Activated CD4-positive, alpha-beta T cell treated with anti-CD3 and anti-CD28 coated beads for 4 hours (primary cell): Measurements from ENCODE around the gene IAH1.
"Not testable (repeated sequence)": the region's sequence is repeated elsewhere in the genome, so short reads cannot be mapped to it uniquely, and the experiment has no call there.

Experiments used
- DNase-seq, 2 donors: peaks; one replicate each; pipeline ENCODE4 v3.0.0-alpha.2; 2020

IAH1 gene

DNA sequence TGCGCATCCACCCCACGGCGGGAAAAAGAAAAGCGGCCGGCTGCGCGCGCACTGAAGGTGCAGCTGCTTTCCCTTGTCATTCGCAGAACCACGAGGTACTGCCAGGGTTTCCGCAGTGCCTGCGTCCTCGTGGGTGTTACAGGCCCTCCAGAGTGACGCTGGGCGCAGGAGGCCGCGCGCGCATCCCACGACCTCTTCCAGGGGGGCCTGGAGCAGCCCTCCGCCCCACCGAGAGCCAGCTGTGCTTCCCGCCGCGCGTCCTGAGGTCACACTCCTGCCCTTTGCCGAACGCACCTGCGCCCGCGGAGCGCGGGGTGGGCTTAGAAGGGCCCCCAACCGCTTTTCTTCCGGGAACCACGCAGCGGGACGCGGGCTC, 378 bp upstream of the IAH1 start:
- peak; percentile 69 to 73 for DNase-seq

DNA sequence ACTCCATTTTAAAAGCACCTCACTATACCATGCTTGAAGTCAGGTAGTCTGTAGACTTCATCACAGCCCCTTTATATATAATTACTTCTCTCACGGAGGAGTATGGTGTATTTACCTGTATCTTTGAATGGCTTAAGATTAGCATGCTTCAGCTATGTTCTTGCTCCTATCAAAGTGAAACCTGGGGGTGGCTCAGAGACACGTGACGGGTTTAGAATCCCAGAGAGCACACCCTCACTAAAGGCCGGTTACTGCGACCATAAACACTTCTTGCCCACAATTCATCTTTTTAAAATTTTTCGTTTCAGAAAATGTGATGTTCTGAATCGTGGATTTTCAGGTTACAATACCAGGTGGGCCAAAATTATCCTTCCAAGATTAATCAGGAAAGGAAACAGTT, 3.6 kb downstream of the IAH1 start:
- DNase-seq: no peak

DNA sequence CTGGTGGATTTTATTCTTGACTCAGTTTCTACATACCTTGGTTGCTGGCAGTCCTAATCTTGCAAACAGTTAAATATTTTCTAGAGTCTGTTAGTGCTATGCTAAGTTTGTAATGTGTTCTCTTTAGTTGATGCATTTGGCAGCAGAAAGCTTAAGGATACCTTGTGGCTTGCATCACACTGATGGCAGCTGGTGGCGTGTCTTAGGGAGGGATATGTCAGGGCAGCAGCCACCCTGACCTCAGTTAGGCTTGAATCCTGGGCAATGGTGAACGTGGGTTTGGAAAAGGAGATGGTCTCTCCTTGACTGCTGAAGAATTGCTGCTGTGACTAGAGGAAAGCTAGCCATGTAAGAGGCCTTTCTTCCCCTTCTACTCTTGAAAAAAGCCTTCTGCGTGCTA, 4.2 kb downstream of the IAH1 start:
- DNase-seq: no peak

DNA sequence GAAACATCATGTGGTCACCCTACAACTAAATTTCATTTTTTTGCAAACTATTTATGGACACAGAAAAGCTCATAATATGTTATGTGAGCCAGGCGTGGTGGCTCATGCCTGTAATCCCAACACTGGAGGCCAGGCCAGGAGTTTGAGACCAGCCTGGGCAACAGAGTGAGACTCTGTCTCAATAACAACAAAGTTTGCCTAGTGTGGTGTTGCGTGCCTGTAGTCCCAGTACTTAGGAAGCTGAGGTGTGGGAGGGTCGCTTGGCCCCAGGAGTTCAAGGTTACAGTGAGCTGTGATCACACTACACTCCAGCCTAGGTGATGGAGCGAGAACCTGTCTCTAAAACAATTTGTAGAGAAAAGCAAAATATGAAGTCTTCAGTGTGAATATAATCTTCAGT, 5.8 kb downstream of the IAH1 start:
- no peak for DNase-seq

DNA sequence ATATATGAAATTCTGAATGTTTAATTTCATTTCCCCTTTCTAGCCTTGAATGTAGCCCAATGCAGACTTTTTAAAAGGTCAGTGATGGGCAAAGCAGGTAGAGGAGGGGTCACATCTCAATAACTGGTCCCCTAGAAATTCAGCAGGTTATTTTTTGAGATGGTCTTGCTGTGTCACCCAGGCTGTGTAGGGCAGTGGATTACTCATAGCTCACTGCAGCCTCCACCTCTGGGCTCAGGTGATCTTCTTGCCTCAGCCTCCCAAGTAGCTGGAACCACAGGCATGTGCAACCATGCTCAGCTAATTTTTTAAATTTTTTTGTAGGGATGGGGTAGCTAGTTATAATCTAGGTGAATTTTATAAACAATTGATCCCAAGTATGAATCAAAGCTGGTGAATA, 8.8 kb downstream of the IAH1 start:
- DNase-seq: no peak

DNA sequence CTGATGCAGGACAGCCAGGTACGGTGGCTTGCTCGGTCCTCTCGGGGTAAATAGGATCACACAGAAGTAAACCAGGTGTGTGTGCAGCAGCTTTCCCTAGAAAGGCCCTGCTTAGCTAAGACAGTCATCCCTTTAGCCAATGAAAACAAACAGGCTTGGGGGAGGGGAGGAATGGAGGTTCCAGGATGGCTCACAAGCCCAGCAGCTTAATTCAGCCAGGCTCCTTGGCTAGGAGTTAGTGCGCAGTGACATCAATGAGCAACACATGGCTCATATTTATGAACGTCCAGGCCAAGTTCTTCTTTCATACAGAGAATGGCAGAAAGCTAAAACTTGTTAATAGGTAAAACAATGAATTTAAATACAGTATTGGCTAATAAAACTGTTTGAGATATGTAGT, 10.2 kb downstream of the IAH1 start:
- DNase-seq: no peak

DNA sequence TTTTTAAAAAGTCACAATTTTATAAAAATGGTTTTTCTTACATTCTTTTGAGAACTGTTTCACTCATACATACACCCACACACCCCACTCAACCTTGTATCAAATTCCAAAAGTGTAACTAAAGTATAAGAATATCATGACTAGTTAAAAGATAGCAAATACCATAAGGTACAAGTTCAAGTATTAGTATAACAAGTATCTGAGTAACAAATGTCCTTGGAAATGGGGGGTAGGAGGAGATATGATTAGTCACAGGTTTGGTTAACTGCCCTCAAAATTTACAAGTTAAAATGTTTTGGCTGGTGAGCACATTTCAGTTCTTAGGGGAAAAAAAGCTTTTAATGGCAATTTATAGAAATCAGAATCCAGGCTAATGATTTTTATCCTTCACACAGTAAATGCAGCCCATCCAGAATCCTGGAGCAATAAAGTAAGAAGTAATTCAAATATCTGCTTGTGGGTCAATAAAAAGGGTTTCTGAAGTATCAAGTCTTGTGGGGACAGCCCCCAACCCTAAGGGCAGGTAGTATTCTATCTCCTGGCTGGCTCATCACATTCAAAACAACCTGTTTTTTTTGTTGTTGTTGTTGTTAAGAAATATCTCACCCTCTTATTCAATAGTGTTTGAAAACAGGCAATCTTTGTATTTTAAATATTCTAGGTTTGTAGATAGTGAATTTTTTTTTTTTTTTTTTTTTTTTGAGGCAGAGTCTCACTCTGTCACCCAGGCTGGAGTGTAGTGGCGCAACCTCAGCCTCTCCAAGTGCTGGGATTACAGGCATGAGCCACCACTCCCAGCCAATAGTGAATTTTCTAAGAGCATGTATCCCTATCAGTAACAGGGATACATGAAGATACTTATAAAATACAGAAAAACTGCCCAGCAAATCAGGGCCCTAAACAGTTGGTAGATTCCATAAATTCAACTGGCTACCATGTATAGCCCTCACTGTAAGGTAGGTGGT, 14.5 kb downstream of the IAH1 start:
- DNase-seq: no peak

DNA sequence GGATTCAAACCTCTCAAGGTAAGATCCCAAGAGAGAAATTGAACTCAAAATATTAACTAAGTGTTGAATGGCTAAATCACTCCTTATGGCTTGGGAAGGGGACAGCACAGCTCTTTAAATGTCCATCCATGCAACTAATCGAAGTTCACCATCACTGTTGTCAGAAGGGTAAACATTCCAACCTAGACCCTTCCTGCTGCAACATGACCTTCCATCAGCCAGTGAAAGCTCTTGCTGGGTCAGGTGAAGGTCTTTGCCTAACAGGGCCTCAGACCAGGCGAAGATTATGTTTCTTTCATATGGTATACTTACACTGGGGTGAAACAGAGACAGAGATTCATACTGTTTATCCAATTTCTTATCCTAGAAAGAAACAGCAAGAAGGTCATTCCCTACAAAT, 16.4 kb downstream of the IAH1 start:
- DNase-seq: no peak

DNA sequence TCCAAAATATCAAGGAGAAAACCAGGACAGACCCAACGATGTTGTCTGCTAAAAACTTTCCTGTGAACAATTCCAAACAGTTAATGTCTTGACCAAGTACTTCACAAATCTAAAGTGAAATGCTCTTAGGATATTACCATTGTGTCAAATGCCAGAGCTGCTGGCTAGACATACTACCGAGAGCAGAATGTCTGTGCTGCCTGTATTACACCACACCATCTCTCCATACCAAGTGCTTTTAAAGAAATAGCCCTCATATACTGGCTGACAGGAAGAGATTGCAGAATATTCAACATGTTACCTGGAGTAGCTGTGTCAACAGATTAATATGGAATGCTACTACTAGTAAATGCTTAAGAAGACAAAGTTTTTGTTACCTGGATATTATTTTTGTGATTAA, 18.6 kb downstream of the IAH1 start:
- DNase-seq: no peak

DNA sequence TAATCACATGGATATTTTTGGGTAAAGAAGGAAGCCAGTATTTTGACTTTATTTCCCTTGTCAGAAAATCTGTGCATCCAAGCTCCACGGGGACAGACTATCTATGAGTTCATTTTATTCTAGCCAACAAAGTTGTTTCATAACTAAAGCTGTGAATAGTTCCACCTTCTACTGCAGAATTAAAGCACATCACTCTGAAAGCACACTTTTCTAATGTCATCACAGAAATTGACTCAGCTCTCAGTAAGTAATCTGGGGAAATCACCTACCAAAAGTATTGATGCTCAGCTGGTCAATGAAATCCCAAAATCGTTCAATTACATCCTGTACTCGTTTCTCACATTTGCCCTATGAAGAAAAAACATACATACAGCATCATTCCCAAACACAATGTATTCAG, 19.1 kb downstream of the IAH1 start:
- DNase-seq: no peak

DNA sequence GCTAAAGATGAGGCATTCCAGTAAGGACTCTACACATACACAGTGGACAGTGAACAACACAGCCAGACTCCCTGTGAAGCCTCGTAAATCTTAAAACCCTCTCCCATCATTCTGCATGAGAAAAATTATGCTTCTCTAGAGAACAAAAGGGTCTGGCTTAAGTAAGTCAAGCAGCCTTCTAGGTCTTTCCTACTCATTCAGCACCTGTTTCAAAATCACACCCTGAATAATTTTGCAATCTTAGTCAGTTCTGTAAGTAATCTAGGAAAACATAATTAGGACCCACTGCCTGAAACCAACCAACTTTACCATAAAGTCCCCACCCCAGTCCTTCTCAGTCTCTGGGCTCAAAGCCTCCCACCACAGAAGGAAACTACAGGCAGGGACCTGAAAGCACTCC, 19.7 kb downstream of the IAH1 start:
- DNase-seq: no peak

DNA sequence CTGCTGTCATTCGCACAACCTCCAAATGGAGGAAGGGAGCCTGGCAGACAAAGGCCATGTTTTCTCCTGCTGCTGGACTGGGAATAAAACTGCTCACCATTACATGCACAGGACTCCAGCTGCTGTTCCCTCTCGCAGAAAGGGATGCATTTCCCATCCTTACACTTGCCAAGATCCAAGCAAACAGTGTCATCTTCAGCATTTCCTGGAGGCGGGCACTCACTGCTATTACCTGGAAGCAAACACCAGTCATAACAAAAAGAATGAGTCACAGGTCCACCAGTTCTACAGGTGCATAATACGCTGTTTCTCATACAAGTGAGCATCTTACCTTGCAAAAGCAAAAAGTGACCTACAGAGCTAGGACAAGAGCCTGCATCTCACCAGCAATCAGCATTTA, 22.7 kb downstream of the IAH1 start:
- DNase-seq: peak in 1 of 2 donors; percentile 18

DNA sequence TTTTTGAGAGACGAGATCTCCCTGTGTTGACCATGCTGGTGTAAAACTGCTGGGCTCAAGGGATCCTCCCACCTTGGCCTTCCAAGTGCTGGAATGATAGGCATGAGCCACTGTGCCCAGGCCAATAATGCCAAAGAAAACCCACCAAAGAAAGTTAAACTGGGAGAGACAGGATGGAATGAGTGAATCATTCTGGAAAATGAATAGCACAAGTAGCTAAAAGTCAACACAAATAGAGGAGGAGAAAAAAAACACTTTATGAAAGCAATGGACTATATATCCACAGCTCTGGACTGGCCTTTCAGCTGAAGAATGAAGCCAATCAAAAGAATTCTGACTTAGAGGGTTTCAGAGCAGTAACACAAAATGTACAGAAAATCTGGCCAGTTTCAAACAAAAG, 23.9 kb downstream of the IAH1 start:
- no peak for DNase-seq

DNA sequence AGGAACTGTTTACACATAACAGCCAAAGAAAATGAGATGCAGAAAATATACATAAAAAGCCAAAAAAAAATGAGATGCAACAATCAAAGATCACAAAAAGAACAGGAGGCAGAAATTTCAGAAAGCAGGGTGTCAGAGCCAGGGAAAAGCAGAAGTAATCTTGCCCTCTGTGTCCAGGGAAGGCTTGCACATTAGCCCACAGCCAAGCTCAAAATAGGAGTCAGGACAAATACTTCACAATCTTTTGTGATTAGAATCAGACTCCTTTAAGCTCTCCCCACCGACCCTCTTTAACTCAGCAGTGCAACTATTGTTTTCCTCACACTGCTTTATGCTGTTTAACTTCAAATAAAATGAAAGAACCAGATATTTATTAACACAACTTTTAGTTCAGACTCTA, 34.6 kb downstream of the IAH1 start:
- DNase-seq: no peak

DNA sequence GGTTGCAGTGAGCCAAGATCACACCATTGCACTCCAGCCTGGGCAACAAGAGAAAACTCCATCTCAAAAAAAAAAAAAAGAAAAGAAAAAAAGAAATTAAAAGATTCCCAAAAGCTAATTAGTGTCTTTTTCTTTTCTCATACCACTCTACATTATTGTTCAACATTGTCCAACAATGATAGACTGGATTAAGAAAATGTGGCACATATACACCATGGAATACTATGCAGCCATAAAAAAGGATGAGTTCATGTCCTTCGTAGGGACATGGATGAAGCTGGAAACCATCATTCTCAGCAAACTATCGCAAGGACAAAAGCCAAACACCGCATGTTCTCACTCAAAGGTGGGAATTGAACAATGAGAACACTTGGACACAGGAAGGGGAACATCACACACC, 39.6 kb downstream of the IAH1 start:
- DNase-seq: not testable (repeated sequence)

DNA sequence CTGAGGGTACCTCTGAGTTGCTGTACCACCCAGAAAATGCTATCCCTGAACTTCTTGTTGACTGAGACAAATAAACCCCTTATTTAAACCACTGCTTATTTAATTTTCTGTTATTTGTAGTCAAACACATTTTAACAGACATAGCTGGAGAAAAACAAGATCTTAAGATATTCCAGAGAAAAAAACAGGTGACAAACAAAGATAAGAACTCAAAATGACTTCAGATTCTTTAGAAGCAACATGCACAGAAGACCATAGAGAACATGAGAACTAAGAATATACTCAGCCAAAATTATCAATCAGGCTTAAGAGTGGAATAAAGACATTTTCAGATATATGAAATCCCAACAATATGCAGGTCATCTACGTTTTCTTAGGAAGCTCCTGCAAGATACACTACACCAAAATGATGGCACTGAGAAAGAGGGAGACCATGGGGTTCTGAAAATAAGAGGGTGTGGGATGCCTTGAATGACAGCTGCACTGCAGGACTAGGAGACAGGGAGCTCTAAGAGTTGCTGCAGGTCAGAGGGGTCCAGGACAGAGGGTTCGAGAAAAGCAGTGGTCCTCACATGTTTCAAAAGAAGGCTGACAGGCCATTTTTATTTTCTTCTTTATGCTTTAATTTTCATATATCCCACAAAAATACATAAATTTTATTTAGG, 42.9 kb downstream of the IAH1 start:
- DNase-seq: no peak

DNA sequence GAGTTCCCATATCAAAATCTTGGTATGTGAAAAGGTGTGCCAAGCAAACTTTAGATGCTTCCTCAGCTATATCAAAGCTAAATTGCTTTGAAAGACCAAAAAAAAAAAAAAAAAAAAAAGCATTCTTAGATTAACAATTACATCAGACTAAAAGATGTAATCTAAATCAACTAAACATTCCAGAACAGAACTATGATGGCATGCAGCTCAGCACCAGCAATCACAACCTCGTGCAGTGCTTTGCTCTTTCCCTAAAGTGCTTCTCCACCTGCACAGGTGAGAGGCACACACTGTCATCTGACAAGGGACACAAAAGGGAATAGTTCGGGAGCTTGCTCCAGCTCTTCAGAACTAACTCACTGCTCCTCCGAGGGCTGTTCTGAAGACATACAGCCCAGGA, 43.8 kb downstream of the IAH1 start:
- no peak for DNase-seq

DNA sequence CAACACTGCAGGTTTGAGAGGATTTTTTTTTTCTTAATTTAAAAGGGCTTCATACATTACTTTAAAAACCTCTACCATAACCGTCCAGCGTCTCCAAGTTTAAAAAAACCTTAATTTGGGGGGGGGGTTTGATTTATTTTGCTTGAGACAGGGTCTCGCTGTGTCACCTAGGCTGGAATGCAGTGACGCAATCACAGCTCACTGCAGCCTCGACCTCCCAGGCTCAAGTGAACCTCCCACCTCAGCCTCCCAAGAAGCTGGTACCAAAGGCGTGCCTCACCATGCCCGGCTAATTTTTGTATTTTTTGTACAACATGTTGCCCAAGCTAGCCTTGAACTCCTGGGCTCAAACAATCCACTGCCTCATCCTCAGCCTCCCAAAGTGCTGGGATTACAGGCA, 44.4 kb downstream of the IAH1 start:
- DNase-seq: no peak

DNA sequence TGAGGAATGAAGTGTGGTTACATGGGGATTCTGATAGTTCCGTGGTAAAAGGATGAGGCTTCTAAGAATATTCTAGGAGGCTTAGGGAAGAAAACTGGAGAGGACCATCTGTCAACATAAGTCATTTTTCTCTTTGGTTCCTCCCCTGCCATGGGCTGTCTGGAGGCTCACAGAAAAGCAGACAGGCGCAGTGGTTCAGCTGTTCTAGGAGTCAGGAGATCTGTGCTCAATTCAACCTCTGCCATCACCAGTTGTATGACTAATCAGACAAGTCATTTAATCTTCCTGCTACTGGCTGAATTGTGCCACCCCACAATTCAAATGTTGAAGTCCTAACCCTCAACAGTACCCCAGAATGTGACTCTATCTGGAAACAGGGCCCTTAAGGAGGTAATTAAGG, 44.9 kb downstream of the IAH1 start:
- DNase-seq: no peak

DNA sequence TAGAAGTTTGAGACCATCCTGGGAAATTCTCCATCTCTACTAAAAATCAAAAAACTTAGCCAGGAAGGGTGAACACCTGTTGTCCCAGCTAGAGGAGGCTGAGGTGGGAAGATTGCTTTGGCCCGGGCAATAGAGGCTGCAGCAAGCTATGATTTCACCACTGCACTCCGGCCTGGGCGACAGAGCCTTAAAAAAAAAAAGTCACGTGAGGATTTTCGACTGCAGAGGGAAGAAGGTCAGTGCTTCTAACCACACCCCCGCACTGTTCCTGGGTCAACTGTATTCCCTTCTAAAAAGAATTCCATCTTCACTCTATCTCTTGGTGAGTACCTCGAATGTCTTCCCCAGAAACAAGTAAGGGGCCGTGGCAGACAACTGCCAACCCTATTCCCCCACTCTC, 49.9 kb downstream of the IAH1 start:
- no peak for DNase-seq

DNA sequence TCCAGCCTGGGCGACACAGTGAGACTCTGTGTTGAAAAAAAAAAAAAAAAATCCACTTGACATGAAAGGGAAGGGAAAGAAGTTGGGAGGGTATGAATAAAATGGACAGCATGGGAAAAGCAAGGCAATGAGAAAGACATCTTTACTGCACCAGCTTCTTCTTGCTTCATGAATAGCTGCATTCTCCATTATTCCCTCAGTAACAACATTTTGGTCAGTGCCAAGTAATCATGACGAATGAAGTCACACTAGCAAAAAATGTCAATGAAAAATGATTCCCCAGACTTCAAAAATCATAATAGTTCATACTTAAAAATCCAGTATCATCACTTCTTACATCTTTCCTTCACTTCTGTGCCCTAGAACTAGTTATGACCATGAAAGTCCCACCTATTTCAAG, 50.9 kb downstream of the IAH1 start:
- DNase-seq: no peak

DNA sequence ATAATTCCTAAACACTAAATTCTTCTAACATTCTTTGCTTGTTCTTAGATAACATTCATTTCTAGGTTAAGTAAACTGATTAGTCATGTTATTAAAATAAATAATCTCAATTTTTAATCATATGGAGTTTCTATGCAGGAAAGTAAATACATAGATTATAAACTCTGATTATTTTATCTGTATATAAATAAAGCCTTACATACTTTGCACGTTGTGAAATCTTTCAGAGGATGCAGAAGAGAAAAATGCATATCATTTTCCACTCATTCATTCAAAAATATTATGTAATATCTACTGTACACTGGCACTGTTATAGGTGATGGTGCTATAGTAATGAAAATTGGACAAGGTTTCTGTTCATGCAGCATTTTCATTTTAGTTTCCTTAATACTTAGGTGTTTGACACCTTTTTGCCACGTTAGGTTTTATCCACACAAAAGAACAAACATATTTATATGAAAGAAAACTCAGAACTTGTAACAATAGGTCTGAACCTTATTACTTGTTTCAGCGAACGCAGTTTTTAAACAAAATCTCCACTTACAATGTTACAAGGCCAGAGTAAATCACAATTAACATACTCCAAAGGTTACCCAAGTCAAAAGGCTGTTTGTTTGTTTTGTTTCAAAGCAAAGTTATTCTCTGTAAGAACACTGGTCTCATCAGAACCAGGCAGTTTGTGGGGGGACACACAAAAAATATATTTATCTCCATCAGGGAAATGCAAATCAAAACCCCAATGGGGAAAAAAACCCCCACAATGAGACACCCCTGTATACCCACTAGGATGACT, 53.8 kb downstream of the IAH1 start:
- no peak for DNase-seq

DNA sequence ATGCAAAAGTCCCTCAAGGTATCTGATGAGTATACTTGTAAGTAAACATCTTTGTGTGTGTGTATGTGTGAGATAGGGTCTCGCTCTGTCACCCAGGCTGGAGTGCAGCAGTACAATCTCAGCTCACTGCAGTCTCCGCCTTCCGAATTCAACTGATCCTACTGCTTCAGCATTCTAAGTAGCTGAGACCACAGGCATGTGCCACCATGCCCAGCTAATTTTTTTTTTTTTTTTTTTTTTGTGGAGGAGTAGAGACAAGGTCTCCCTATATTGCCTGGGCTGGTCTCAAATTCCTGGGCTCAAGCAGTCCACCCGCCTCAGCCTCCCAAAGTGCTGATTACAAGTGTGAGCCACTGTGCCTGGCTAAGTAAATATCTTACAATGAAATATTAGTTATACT, 58.1 kb downstream of the IAH1 start:
- no peak for DNase-seq

DNA sequence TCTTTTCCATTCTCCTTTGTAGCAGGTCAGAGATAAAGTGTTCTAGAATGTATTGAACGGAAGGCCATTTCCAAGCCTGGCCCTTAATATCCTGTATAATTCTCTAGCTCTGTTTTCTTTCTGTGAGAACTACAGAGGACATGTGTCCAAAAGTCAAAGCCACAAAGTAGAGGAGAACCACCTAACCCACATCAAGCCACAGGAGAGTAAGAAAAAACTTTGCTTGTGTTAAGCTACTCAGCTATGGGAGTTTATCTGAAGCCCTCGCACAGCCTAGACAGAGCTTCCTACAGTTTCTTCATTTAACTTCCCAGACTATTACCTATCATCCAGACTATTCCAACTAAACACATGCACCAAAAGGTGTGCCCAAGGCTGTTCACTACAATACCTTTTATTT, 59.3 kb downstream of the IAH1 start:
- no peak for DNase-seq
